ENCODE results near the gene REEP6. TPM values are rescaled to one million over a fixed set of nuclear protein-coding genes. Genes with fewer than 3 reads are reported as not detected.

Gene REEP6
- total and polyA plus RNA-seq, 4 donors: 16.4 to 449 (median 201) TPM

GRCh38 chr19:1468274-1468820, 22.6 kb upstream of the REEP6 start:
- peak overlapping the region in 1 of 3 donors; percentile 50 for H3K4me3 ChIP-seq (ENCODE audit: low read depth in 1 of 3, low read length in 3 of 3)
- DNase-seq (ENCODE audit: low spot score): no peak
- no peaks in the 10 kb centered on the region for H3K36me3 ChIP-seq (ENCODE audit: control insufficient read depth in 4 of 4, insufficient read depth in 3 of 4, low read depth in 1 of 4, low read length in 3 of 4)
- H3K9ac ChIP-seq (ENCODE audit: low read depth in 1 of 2, low read length in 2 of 2): no peak overlapping the region
- H3K4me1 ChIP-seq (ENCODE audit: control insufficient read depth in 4 of 4, insufficient read depth in 4 of 4, low read length in 3 of 4): peaks cover 30 to 69% (median 44%) of the 10 kb centered on the region in 4 donors
- WGBS: 12% methylated on average over 49 of the region's 49 CpGs
- H3K27ac ChIP-seq (ENCODE audit: low read depth in 1 of 2, low read length in 2 of 2): no peak overlapping the region
- no peaks in the 10 kb centered on the region for H3K9me3 ChIP-seq (ENCODE audit: control insufficient read depth in 4 of 4, low read length in 3 of 4)
- no peak for TF ChIP-seq EGR1 (IDR thresholded peaks at IDR 0.05; ENCODE audit: low read depth in 2 of 2)
- TF ChIP-seq YY1 (IDR thresholded peaks at IDR 0.05): no peak
- TF ChIP-seq, protein P1, sequence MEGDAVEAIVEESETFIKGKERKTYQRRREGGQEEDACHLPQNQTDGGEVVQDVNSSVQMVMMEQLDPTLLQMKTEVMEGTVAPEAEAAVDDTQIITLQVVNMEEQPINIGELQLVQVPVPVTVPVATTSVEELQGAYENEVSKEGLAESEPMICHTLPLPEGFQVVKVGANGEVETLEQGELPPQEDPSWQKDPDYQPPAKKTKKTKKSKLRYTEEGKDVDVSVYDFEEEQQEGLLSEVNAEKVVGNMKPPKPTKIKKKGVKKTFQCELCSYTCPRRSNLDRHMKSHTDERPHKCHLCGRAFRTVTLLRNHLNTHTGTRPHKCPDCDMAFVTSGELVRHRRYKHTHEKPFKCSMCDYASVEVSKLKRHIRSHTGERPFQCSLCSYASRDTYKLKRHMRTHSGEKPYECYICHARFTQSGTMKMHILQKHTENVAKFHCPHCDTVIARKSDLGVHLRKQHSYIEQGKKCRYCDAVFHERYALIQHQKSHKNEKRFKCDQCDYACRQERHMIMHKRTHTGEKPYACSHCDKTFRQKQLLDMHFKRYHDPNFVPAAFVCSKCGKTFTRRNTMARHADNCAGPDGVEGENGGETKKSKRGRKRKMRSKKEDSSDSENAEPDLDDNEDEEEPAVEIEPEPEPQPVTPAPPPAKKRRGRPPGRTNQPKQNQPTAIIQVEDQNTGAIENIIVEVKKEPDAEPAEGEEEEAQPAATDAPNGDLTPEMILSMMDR (IDR thresholded peaks at IDR 0.05; ENCODE audit: low read depth, low read length, missing input control): no peak
- TF ChIP-seq TAF1 (conservative IDR thresholded peaks at IDR 0.05): no peak
- TF ChIP-seq ZBTB33 (IDR thresholded peaks at IDR 0.05): no peak
- TF ChIP-seq RXRA (IDR thresholded peaks at IDR 0.05): no peak
- TF ChIP-seq SP1 (IDR thresholded peaks at IDR 0.05): no peak
- TF ChIP-seq MAX (IDR thresholded peaks at IDR 0.05): no peak
- no peak for TF ChIP-seq JUND (IDR thresholded peaks at IDR 0.05)
- no peak for TF ChIP-seq FOXA1 (IDR thresholded peaks at IDR 0.05)
- TF ChIP-seq GABPA (IDR thresholded peaks at IDR 0.05 in 1 of 2, conservative IDR thresholded peaks at IDR 0.05 in 1 of 2): no peak
- peaks cover 0 to 11% (median 7%) of the 10 kb centered on the region in 4 donors for H3K27me3 ChIP-seq (ENCODE audit: control insufficient read depth in 4 of 4, insufficient read depth in 4 of 4, low read length in 3 of 4)

- peak overlapping the region in 1 of 3 donors; percentile 50 for H3K4me3 ChIP-seq (ENCODE audit: low read depth in 1 of 3, low read length in 3 of 3)
These were observed 22.1 kb upstream of the REEP6 start for GRCh38 chr19:1468821-1469254.

More at GRCh38 chr19:1468821-1469254, 22.1 kb upstream of the REEP6 start:
- peaks cover 0 to 11% (median 7%) of the 10 kb centered on the region in 4 donors for H3K27me3 ChIP-seq (ENCODE audit: control insufficient read depth in 4 of 4, insufficient read depth in 4 of 4, low read length in 3 of 4)
- H3K4me1 ChIP-seq (ENCODE audit: control insufficient read depth in 4 of 4, insufficient read depth in 4 of 4, low read length in 3 of 4): peaks cover 30 to 69% (median 44%) of the 10 kb centered on the region in 4 donors
- DNase-seq (ENCODE audit: low spot score): no peak
- H3K27ac ChIP-seq (ENCODE audit: low read depth in 1 of 2, low read length in 2 of 2): no peak overlapping the region
- TF ChIP-seq NR2F2 (IDR thresholded peaks at IDR 0.05): no peak
- no peak for TF ChIP-seq GABPA (IDR thresholded peaks at IDR 0.05 in 1 of 2, conservative IDR thresholded peaks at IDR 0.05 in 1 of 2)
- no peak for TF ChIP-seq RXRA (IDR thresholded peaks at IDR 0.05)
- TF ChIP-seq ATF3 (IDR thresholded peaks at IDR 0.05): no peak
- no peak for TF ChIP-seq SP1 (IDR thresholded peaks at IDR 0.05)
- TF ChIP-seq YY1 (IDR thresholded peaks at IDR 0.05): no peak
- TF ChIP-seq HNF4G (IDR thresholded peaks at IDR 0.05): no peak
- TF ChIP-seq EGR1 (IDR thresholded peaks at IDR 0.05; ENCODE audit: low read depth in 2 of 2): no peak
- no peak for TF ChIP-seq MAX (IDR thresholded peaks at IDR 0.05)
- WGBS: 3% methylated on average over 47 of the region's 47 CpGs
- H3K36me3 ChIP-seq (ENCODE audit: control insufficient read depth in 4 of 4, insufficient read depth in 3 of 4, low read depth in 1 of 4, low read length in 3 of 4): no peaks in the 10 kb centered on the region
- no peak overlapping the region for H3K9ac ChIP-seq (ENCODE audit: low read depth in 1 of 2, low read length in 2 of 2)
- H3K9me3 ChIP-seq (ENCODE audit: control insufficient read depth in 4 of 4, low read length in 3 of 4): no peaks in the 10 kb centered on the region
